HG03469 (cell line): ENCODE data around the gene PLA2G4B.

Source experiments
- ATAC-seq: cut with Tn5 transposase; IDR thresholded peaks from one replicate; pipeline ENCODE4 v1.9.1; 2021; ENCODE audit warnings: mild to moderate bottlenecking, moderate library complexity, moderate number of reproducible peaks; ENCODE audit not compliant: unreplicated experiment

The PLA2G4B gene

DNA sequence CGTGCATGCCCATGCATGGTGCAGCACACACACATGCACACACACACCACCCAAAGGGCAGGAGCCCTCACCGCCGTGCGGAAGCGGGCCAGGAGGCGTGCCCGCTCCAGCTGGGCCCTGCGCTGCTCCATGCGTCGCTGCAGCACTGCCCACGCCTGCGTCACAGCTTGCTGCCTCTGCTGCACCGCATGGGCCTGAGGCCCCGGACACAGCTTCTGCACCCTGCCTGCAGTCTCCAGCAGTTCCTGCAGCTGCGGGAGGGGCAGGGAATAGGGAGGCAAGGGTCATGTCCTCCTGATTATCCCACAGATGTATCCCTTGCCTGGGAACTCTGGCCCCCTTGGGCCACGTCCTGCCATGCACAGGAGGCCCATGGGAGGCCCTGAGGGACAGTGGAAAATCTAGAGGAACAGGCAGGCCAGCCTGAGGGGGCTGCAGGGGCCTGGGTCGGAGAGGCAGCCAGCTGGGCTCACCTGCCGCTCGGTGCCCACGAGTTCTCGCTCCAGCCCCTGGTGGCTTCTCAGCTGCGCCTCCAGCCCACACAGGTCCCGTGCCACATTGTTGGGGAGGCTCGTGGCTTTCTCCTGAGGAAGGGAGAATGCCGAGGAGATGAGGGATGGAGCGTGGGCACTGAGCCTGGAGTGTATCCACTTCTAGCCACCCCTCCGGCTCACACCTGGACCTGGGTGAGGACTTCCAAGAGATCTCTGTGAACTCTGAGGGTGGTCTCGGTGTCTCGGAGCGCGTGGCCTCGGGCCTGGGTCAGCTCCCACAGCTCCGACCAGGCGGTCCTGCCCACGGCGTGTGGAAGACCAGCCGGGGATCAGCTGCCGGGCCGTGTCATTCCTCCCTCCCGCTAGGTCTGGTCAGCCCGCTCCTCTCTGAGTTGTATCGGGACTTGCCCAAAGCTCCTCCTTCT is 31.4 kb downstream of the PLA2G4B start:
- no peak for ATAC-seq

DNA sequence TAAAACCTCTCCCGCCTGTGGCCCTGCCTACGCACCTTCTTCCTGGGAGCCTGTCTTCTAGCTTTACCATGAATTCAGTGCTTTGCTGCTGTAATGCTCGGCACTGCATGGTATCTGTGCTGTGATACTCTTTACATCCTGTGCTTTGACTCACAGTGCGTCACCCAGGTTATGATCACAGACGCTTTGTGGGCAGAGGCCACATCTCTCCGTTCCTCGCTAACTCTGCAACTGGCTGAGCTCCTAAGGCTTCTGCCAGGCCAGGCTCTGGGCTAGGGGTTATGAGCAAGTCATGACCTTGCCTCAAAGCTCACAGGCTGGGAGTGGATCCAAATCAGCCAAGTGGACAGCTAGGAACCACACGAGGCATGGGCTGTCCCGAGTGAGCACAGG is 32.0 kb downstream of the PLA2G4B start:
- ATAC-seq = no peak

DNA sequence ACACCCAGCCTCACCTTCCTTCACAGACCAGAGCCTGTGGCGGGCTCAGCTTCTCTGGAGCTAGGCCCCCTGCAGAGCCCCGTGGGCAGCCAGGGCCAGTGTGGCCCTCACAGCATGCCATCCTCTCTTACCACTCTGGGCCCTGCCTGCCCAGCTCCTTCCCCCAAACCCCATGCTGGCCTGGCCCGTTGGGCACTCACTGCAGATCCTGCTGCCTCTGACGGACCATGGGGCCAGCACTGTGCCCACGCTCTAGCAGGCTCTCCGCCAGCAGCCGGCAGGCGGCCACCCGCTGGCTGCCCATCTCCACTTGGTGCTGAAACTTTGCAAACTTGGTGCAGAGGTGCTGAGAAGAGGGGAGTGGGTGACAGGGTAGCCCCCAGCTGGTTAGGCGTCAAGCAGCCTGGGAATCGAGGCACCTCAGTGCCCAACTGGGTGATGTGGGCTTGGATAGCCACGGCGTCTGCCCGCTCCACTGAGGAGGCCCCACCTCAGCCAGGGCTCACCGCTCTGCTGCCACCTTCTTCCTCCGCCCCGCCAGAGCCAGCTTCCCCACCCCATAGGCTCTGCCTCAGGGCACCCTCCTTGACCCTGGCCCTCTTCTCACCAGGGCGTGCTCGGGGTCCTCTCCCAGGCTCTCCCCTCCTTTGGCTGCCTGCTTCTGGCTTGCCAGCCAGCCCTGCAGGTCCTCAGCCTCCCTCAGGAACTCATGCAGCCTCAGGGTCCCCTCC is 32.7 kb downstream of the PLA2G4B start:
- ATAC-seq = no peak

DNA sequence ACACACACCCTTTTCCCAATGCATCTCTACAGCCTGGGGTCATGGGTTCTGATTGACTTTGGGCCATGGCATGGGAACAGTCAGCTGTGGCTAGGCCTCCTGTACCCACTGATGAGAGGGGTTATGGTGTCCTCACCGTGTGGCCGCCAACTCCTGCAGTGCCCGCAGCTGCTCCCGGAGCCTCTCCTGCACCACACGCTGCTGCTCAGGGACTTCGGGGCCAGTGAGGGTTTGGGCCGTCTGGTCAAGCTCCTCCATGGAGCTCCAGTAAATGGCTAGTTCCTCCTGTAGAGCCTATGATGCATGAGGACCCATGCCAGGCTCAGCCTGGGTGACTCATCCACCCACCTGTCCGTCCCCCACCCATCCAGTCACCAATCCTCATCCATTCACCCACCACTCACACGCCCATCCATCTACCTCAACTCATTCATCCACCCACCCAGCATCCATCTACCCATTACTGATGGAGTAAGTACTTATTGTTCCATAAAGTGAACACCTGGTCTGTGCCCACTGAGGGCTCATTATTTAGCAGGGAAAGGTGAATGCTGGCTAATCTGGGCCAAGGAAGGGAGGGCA is 33.6 kb downstream of the PLA2G4B start:
- no peak for ATAC-seq

DNA sequence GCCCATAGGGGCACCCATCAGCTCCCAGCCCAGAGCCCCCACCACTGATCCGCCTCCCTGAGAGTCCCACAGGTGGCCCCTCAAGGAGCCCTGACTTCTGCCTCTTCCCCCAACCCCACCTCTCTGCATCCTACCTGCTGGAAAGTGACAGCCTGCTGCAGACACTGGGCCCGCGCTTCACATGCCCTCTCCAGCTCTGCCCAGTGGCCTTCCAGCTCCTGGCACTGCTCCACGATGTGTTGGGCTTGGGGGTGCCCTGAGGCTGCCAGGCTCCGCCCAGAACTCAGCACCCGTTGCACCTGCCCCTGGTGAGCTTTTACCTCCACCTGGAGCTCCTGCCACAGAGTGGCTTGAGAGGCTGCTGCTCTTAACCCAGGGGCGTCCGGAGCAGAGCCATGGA is 35.1 kb downstream of the PLA2G4B start:
- no peak for ATAC-seq

DNA sequence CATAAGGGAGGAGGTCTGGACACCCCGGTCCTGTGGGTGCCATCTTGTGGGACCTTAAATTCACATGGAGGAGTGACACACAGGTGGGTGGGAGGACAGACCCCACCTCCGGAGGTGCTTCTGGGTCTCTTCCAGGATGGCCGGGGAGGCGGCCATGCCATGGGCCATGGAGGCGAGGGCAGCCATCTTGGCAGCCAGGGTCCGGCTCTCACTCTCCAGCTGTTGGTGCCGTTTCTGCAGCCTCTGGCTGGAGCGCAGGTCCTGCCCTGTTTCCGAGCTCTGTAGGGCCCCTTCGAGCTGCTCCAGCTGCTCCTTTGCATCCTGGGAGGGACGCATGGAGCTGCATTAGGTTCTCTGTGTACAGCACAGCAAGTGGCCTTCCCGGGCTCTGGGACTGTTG is 36.1 kb downstream of the PLA2G4B start:
- ATAC-seq = no peak

DNA sequence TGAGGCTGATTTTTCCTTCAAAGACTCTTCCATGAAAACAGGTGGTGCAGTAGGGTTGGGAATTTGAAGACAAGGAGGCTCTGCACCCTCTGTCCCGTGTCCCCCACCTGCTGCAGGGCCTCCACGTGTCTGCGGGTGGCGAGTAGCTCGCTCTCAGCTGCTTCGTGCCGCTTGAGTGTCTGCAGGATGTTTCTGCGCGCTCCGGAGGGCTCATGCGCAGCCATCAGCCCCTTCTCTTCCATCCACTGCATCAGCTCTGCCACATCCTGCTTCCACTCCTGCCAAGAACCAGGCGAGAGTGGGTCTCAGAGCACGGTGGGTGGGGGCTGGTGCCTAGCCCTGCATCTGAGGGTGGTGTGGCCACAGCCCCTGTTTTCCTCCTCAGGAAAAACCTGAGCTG is 37.4 kb downstream of the PLA2G4B start:
- ATAC-seq = no peak

DNA sequence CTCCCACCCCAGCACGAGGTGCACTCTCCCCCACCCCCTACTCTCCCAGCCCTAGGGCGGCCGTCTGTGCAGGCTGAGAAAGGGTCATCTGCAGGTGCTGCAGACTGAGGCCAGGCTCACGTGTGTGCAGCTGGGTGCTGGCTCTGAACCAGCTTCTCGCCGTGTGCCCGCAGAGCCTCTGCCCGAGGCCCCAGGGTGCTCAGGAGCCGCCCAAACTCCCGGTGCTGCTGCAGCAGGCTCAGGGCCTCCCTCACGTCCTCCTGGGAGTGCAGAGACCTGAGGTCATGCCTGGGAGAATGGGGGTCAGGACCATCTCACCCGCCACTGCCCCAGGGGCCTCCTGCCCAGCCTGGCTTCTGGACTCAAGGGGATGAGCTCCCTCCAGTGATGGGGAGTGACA is 38.0 kb downstream of the PLA2G4B start:
- no peak for ATAC-seq

DNA sequence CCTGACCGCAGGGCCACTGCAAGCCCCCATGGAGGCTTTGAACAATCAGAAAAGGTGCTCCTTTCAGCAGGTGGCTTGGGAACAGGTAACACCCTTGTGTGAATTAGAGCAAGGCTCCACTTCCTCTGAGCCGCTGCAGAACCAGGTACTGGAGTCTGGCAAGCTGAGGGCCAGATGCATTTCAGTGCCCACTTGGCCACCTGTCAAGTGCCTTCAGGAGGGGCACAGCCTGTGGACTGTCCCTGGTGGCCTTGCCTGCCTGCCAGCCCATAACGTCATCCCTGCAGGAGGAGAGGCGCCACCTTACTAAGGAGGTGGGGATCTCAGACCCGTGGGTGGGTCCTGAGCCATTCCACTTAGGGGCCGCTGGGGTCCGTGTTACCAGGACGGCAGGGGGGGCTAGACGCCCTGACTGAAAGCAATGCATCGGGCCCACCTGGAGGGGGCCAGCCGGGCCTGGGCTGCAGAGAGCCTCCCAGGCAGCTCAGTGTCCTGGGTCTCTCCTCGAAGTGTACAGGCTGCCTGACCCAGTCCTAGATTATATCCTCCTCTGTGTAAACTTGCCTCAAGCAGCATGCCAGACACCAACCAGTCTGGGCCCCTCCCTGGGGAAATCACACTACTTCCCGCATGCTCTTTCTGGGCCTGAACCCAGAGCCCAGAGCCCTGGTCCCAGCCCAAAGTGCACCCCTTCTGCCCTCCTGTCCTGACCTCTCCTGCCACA is 39.1 kb downstream of the PLA2G4B start:
- ATAC-seq = no peak

DNA sequence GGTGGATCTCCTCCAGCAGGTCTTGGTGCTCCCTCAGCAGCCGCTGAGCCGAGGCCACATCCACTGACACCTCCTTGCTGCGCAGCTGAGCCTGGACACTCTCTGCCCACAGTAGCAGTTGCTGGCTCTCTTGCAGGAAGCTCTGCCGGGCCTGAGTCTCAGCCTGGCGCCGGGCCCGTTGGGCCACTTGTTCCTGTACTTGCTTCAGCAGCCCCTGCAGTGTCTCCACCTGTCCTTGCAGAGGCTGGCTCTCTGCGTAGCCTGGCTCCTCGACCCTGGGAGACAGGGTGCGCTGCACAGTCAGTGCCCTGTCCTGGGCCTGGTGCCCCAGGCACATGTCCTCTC is 39.7 kb downstream of the PLA2G4B start:
- no peak for ATAC-seq

DNA sequence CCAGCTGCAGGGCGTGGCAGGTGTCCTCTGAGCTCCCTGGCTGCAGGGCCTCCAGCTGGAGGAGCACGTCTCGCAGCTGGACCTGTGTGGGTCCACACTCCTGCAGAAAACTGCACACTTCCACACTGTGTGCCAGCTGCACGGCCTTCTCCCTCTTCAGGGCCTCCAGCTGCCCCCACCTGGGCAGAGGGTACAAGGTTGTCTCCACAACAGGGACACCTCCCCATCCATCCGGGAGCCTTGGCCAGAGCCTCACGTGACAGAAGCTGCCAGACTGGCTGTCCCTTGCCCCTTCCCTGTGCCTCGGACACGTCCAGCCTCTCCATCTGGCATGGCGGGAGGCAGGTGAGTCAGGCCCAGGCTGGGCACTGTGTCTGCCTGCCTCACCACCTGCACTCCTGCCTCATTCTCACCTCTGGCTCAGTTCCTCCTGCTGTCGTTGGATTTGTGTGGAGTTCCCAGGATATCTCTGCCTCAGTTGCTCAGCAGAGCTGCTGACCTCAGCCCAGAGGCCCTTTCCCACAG is 40.7 kb downstream of the PLA2G4B start:
- no peak for ATAC-seq

DNA sequence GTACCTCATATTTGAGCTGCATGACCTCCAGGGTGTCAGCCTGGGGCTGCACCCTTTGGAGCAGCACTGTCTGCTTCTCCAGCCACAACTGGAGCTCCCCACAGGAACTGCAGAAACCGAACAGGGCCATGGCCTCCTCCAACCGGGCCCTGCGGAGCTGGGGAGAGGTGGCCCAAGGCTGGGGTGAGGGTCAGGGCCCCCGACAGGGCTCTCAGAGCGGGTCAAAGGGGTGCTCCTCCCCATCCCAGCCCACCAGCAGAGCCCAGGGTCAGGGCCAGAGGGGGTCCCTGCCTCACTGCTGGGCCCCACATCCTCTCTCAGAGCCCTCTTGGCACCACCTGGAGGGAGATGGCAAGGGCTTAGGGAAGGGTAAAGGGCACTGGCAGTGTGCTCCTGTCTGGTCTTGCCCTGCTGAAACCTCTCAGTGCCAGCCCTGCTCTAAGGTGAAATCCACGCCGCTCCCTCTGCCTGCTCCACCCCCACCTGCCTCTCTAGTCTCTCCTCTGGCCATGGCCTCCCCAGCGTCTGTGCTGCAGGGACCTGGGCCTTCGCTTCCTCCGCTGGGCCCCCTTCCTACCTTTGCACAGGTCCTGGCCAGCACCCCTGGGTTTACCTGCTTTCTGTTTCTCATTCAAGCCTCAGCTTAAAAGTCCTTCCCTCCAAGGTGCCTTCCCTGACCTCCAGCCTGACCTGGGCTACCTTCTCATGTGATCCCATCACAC is 41.7 kb downstream of the PLA2G4B start:
- ATAC-seq = no peak

DNA sequence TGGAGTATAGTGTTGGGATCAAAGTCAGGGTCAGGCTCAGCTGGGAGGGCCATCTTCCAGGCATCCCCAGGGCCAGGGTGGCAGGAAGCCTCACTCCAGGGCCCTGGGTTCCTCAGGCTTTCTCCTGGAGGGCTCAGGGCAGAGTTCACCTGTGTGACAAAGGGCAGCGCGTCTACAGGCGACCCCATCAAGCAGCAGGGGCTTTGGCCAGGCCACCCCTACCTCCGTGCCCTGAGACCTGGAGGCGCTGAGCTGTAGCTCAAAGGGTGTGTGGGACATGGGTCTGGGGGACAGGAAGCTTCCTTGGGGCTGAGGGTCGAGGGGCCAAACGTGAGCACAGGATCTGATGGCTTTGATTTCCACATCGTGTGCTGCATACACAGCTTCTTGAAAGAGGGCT is 42.4 kb downstream of the PLA2G4B start:
- no peak for ATAC-seq

DNA sequence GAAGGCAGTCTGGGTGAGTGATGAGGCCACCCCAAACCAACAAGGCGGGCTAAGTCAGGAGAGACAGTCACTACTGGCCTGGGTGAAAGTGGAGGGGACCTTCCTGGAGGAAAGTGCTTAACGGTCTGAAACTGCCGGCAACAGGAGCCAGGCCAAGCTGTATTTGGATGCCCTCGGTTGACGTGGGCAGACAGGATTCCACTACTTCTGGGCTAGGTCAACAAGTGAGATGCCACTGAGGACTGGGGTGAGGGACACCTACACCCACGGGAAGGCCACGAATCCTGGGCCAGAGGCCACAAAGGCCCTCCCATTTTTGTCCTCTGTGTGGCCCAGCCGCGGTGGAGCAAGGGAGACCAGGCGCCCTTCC is 42.9 kb downstream of the PLA2G4B start:
- no peak for ATAC-seq

DNA sequence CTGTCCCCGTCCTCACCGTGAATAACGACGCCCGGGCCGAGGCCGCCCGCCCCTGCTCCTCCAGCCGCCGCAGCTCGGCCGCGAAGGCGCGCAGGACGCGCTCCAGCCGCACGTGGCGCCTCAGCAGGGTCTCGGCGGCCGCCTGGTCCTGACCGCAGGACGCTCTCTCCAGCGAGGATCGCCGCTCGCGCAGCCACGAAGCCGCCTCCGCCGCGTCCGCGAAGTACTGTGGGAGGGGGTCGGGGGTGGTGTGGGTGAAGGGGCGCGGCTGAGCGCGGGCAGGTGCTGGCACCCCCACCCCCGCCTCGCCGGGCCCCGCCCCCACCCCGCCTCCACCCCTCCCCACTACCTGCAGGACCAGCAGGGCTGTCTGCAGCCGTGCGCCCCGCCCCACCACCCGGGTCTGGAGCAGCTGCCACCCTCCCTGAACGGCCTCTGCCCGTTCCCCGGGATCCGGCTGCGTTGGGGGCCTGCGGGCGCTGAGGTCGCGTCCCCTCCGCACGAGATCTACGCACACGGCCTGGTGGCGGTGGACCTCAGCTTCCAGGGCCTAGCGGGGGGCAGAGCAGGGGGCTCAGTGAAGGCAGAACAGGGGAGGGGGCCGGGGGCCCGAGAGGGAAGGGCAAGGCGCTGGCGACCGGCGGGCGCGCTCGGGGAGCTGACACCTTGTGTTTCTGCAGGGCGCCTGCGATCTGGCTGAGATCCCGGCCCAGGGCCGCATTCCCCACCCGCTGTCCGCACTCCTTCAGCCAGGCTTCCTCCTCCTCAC is 43.5 kb downstream of the PLA2G4B start:
- no peak for ATAC-seq

DNA sequence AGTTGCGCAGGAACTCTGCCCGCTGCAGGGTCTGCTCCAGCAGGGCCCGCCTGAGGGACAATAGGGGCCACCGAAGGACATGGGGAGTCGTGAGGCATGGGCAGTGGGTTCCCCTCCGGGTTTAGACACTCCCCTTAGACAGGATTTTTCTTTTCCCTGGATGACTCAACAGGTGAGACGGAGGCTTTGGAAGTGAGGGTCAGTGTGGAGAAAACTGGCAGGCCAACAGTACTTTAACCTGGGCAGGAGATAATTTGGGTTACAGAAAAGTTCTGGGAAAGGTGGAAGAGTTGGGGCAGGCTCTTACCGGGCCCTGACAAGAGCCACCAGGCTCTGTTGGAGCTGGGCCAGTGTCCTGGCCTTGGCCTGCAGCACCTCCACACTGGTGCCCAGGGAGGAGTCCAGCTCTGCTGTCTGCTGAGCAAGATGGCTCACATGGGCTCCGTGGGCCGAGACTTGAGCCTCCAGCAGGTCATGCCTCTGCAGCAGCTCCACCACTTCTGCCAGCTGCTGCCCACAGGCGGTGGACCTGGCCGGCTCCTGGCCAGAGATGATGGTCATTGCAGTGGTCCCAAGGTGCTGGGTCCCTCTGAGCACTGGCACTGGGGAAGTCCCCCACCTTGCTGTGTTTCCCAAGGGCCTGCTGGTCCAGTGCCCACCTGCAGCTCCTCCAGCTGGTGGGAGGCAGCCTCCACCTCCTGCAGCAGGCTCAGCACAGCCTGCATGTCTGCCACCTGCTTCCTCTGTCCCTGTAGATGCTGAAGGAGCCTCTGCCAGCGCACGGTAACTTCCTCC is 44.2 kb downstream of the PLA2G4B start:
- no peak for ATAC-seq

DNA sequence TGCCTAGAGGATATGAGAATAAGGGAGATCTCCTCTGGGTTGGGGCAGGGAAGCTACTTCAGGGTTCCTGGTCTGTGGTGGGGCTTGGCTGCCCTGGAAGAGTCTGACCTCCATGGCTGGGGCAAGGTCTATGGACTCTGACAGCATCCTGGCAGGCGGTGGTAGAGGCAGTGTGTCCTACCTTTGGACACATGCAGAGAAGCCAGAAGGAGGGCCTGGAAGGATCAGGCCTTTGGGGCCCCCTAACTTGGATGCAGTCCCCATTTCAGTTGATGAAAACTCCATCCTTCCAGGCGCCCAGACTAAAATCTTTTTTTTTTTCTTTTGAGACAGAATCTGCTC is 44.8 kb downstream of the PLA2G4B start:
- no peak for ATAC-seq

DNA sequence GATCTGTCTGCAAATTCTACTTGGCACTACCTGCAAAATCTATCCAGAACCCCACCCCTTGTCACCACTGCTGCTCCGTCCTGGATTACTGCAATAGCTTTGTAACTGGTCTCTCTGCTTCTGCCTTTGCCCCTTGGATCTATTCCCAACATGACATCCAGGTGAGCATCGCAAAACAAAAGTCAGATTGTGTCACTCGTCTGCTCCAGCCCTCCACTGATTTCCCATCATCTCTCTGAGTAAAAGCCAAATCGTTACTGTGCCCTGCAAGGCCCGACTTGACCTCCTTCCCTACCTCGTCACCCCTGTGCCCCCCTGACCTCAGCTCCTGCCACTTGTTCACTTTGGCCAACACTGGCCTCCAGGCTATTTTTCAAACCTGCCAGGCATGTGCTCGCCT is 45.8 kb downstream of the PLA2G4B start:
- ATAC-seq = no peak

DNA sequence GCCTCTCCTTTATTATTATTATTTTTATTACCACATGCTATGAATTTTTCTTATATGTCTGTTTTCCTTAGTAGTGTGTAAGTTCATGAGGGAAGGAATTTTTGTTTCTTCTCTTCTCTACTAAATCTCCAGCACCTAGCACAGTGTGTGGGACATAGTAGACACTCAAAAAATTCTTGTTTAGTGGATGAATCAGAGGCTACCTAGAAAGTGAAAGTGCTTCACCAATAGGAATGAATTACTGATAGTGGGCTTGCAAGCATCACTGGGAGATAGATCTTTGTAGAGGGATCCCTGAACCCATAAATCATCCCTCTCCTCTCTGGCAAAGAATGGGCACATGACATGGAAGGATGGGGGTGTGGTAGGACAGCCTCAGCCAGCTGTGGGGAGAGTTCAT is 46.7 kb downstream of the PLA2G4B start:
- no peak for ATAC-seq
